IMR-90 (cell line): ENCODE measurements around the gene PPP1CA. TPM values are rescaled to one million over a fixed set of nuclear protein-coding genes. Genes with fewer than 3 reads are reported as not detected.

ENCODE experiments used
- ATAC-seq: fragments of 200-7000 bp; cut with Tn5 transposase; 2 replicates; pipeline ENCODE4 v1.9.1; 2020; ENCODE audit warnings: low read depth, mild to moderate bottlenecking, moderate library complexity
- BruUV-seq: library from RNA; stranded (reverse); fragments of 400-500 nt; replicated peaks from 2 replicates; lab custom pipeline; 2021; lab: Mats Ljungman, UMichigan
- CTCF ChIA-PET: fragments of 300-600 bp; formaldehyde crosslinking; extraction: SDS; loops from one replicate; lab custom pipeline; 2021; ENCODE audit warnings: antibody characterized with exemption; lab: Yijun Ruan, JAX
- POLR2A ChIA-PET: fragments of 300-600 bp; sonication (Branson Sonifier 250); formaldehyde crosslinking; loops from one replicate; lab custom pipeline; 2022; ENCODE audit warnings: antibody characterized with exemption; ENCODE audit not compliant: unreplicated experiment; lab: Charles Lee
- DNase-seq: peaks from one replicate; pipeline ENCODE4 v3.0.0; 2013
- H2AFZ ChIP-seq: replicated peaks from 2 replicates; pipeline ENCODE3; 2013; ENCODE audit warnings: low read length, mild to moderate bottlenecking; ENCODE audit not compliant: poor library complexity
- H2AK5ac ChIP-seq: 2 replicates; pipeline ENCODE4 v1.6.1; 2013; ENCODE audit warnings: low read depth, low read length, inconsistent platforms
- H2AK9ac ChIP-seq: replicated peaks from 2 replicates; pipeline ENCODE3; 2013; ENCODE audit warnings: mild to moderate bottlenecking, low read depth, low read length, moderate library complexity; ENCODE audit not compliant: poor library complexity
- H2BK120ac ChIP-seq: 2 replicates; pipeline ENCODE4 v1.6.1; 2013; ENCODE audit warnings: low read depth, low read length, inconsistent platforms
- H2BK15ac ChIP-seq: 3 replicates; pipeline ENCODE4 v1.6.1; 2013; ENCODE audit warnings: low read depth, low read length, inconsistent platforms
- H2BK20ac ChIP-seq: 2 replicates; pipeline ENCODE4 v1.6.1; 2013; ENCODE audit warnings: low read depth, mild to moderate bottlenecking, inconsistent platforms, low read length, moderate library complexity
- H2BK5ac ChIP-seq: 2 replicates; pipeline ENCODE4 v1.6.1; 2013; ENCODE audit warnings: mild to moderate bottlenecking, low read depth, low read length, inconsistent platforms; ENCODE audit not compliant: poor library complexity, severe bottlenecking
- H3K14ac ChIP-seq: replicated peaks from 2 replicates; pipeline ENCODE4 v1.6.1; 2013; ENCODE audit warnings: low read depth, low read length, inconsistent platforms
- H3K18ac ChIP-seq: 2 replicates; pipeline ENCODE4 v1.6.1; 2013; ENCODE audit warnings: low read depth, low read length, control low read depth
- H3K23ac ChIP-seq: 2 replicates; pipeline ENCODE4 v1.6.1; 2013; ENCODE audit warnings: low read depth, low read length, inconsistent platforms
- H3K27ac ChIP-seq: 2 replicates; pipeline ENCODE4 v1.5.1; 2013; ENCODE audit warnings: mild to moderate bottlenecking, control low read depth, low read length; ENCODE audit not compliant: insufficient read depth
- H3K27me3 ChIP-seq: 2 replicates; pipeline ENCODE4 v1.6.1; 2013; ENCODE audit warnings: low read length; ENCODE audit not compliant: control insufficient read depth, insufficient read depth
- H3K36me3 ChIP-seq: 2 replicates; pipeline ENCODE4 v1.6.1; 2013; ENCODE audit warnings: low read length, mixed read lengths; ENCODE audit not compliant: control insufficient read depth, insufficient read depth
- H3K4ac ChIP-seq: 2 replicates; pipeline ENCODE4 v1.6.1; 2013; ENCODE audit warnings: low read depth, low read length, inconsistent platforms
- H3K4me1 ChIP-seq: 2 replicates; pipeline ENCODE4 v1.6.1; 2013; ENCODE audit warnings: low read length, mixed read lengths; ENCODE audit not compliant: control insufficient read depth, insufficient read depth
- H3K4me2 ChIP-seq: 2 replicates; pipeline ENCODE4 v1.6.1; 2013; ENCODE audit warnings: low read depth, mild to moderate bottlenecking, control low read depth, low read length, moderate library complexity
- H3K4me3 ChIP-seq: 2 replicates; pipeline ENCODE4 v1.5.1; 2013; ENCODE audit warnings: low read depth, mild to moderate bottlenecking, control low read depth, low read length, moderate library complexity; ENCODE audit not compliant: insufficient read depth
- H3K56ac ChIP-seq: 2 replicates; pipeline ENCODE4 v1.6.1; 2013; ENCODE audit warnings: low read length, inconsistent platforms; ENCODE audit not compliant: insufficient read depth; ENCODE audit errors: extremely low read depth
- H3K79me1 ChIP-seq, 2 experiments: 2 replicates each; pipeline ENCODE4 v1.6.1; 2013; ENCODE audit warnings: low read length in 2 of 2, inconsistent platforms in 1 of 2, low read depth in 1 of 2
- H3K9ac ChIP-seq: 2 replicates; pipeline ENCODE4 v1.6.1; 2013; ENCODE audit warnings: low read depth, low read length, control low read depth
- H3K9me1 ChIP-seq: 2 replicates; pipeline ENCODE4 v1.6.1; 2013; ENCODE audit warnings: low read length, inconsistent platforms; ENCODE audit not compliant: insufficient read depth
- H3K9me3 ChIP-seq: 2 replicates; pipeline ENCODE4 v1.6.1; 2013; ENCODE audit warnings: low read length; ENCODE audit not compliant: control insufficient read depth, insufficient read depth
- H4K20me1 ChIP-seq: 2 replicates; pipeline ENCODE4 v1.6.1; 2013; ENCODE audit warnings: low read length, inconsistent platforms; ENCODE audit not compliant: insufficient read depth
- H4K5ac ChIP-seq: 2 replicates; pipeline ENCODE4 v1.6.1; 2013; ENCODE audit warnings: mild to moderate bottlenecking, low read depth, low read length, control low read depth
- H4K8ac ChIP-seq, 2 experiments: 2 replicates each; pipeline ENCODE4 v1.6.1; 2013; ENCODE audit warnings: low read depth in 2 of 2, low read length in 2 of 2, control low read depth in 1 of 2, inconsistent platforms in 1 of 2
- H4K91ac ChIP-seq: 2 replicates; pipeline ENCODE4 v1.6.1; 2013; ENCODE audit warnings: low read depth, low read length, inconsistent platforms; ENCODE audit not compliant: insufficient read depth
- BHLHE40 ChIP-seq: fragments of 150-350 bp; IDR thresholded peaks from 2 replicates; pipeline ENCODE4 v1.6.1; 2016; ENCODE audit warnings: mild to moderate bottlenecking, low read depth, low read length
- CEBPB ChIP-seq: IDR thresholded peaks from 2 replicates; pipeline ENCODE4 v1.6.1; 2012; ENCODE audit warnings: low read depth, low read length, improper control_type of control experiment
- CHD1 ChIP-seq: IDR thresholded peaks from 2 replicates; pipeline ENCODE4 v1.6.1; 2012; ENCODE audit warnings: low read depth, low read length, improper control_type of control experiment
- FOS ChIP-seq: fragments of 150-350 bp; IDR thresholded peaks from 2 replicates; pipeline ENCODE4 v1.6.1; 2016; ENCODE audit warnings: low read depth, low read length
- MAFK ChIP-seq: IDR thresholded peaks from 2 replicates; pipeline ENCODE4 v1.6.1; 2012; ENCODE audit warnings: low read depth, low read length, improper control_type of control experiment
- MAZ ChIP-seq: IDR thresholded peaks from 2 replicates; pipeline ENCODE4 v1.6.1; 2012; ENCODE audit warnings: low read depth, mild to moderate bottlenecking, low read length, improper control_type of control experiment, moderate library complexity, borderline replicate concordance
- MXI1 ChIP-seq: IDR thresholded peaks from 2 replicates; pipeline ENCODE4 v1.6.1; 2012; ENCODE audit warnings: low read depth, mild to moderate bottlenecking, low read length, moderate library complexity, borderline replicate concordance
- RAD21 ChIP-seq: IDR thresholded peaks from 2 replicates; pipeline ENCODE4 v1.6.1; 2012; ENCODE audit warnings: low read length, improper control_type of control experiment
- RFX5 ChIP-seq: IDR thresholded peaks from 2 replicates; pipeline ENCODE4 v1.8.0; 2012; ENCODE audit warnings: low read depth, mild to moderate bottlenecking, low read length, moderate library complexity
- SMC3 ChIP-seq: fragments of 150-350 bp; IDR thresholded peaks from 2 replicates; pipeline ENCODE4 v1.6.1; 2016; ENCODE audit warnings: low read depth, mild to moderate bottlenecking, antibody characterized with exemption, low read length, moderate library complexity
- WGBS, 2 experiments: methylation state at CpG; one replicate each; pipeline versions ENCODE4 v1.1.5 to v1.1.7; 2013; ENCODE audit warnings: missing lambda C conversion rate in 2 of 2; ENCODE audit not compliant: insufficient read length in 1 of 2; ENCODE audit errors: extremely low coverage in 2 of 2; 5-methylcytosine and 5-hydroxymethylcytosine counted together
- dilution Hi-C: fragments of 300-500 bp; cut with HindIII; formaldehyde crosslinking; loops from one replicate; pipeline ENCODE4 v1.14.3; 2018; ENCODE audit warnings: low sequenced_read_pairs; ENCODE audit not compliant: unreplicated experiment
- in situ Hi-C: fragments of 300-500 bp; cut with MboI; formaldehyde crosslinking; loops from 3 replicates; pipeline ENCODE4 v1.14.3; 2019; ENCODE audit warnings: low sequenced_read_pairs, inconsistent platforms, mixed read lengths
- intact Hi-C: fragments of 100-400 bp; cut with micrococcal nuclease; formaldehyde crosslinking; loops from 2 replicates; pipeline ENCODE4 v1.10.0; 2022
- polyA plus RNA-seq, 3 experiments: library from polyadenylated mRNA; depleted of rRNA; stranded (reverse); fragments of >200 nt; gene quantifications; 2 replicates each; pipeline ENCODE4 v1.2.3, GENCODE V29; 2012; ENCODE audit warnings: low replicate concordance in 1 of 3
- total RNA-seq: library from RNA; depleted of rRNA; stranded (reverse); fragments of >200 nt; gene quantifications from 2 replicates; pipeline ENCODE4 v1.2.3, GENCODE V29; 2012
- TF ChIP-seq, protein P1 (sequence below): fragments of 150-350 bp; IDR thresholded peaks from 2 replicates; pipeline ENCODE4 v1.6.1; 2017; ENCODE audit warnings: mild to moderate bottlenecking, antibody characterized with exemption, low read length, low read depth
- TF ChIP-seq, protein P2 (sequence below): fragments of 150-350 bp; IDR thresholded peaks from 2 replicates; pipeline ENCODE4 v1.6.1; 2016; ENCODE audit warnings: low read depth, mild to moderate bottlenecking, low read length, moderate library complexity, borderline replicate concordance

Gene PPP1CA
- total and polyA plus RNA-seq, 2 of the 4 experiments (the other 2 are of a cell fraction) = 228 to 313 TPM

DNA sequence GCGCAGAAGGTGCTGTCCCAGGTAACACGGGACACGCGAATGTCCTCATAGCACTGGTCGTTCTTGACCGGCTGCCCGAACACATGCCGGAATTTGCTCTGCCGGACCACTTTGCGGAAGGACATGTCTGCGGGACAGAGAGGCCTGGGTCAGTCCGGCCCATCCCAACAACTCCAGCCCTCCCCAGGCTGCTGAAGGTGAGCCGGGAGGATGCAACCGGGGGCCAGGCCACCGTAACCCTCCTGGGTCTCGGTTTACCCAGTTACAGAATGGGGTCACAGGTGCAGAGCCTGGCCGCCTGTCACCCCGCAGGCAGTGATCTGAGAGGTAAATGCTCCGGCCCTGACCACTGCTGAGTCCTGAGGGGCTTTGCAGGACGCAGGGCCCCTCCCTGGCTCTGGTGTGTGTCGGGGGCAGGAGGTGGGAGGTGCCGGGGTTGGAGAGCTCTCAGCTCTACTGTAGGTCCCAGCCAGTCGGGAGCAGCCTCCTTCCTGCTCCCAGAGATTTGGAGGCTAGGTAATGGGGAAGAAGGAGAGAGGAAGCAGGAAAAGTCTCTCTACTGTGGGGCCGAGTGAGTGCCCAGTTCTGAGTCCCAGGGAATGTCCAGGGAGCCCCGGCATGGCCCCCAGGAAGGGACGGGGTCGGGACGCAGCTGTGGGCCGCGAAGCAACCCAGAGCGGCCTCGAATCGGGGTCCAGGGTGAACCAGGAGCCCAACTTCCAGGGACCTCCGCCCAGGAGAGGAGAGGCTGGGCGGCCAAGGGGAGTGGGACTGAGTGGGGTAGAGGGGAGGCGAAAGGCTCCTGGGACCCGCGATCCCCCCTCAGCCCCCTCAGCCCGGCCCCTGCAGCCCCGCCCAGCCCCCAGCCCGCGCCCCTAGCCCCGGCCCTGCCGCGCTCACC, 41.1 kb upstream of the PPP1CA start:
- Histone ChIP-seq H3K27ac (peak overlapping the region; percentile 89), H3K9me1 (peaks cover 8% of the 10 kb centered on the region; the same call in 1 of the 2 replicates), H4K91ac (peak overlapping the region; percentile 89), H3K4ac (peak overlapping the region; percentile 83), H2AFZ (peak overlapping the region; percentile 89), H3K4me1 (peaks cover 3% of the 10 kb centered on the region; the same call in 1 of the 2 replicates), H3K23ac (peak overlapping the region; percentile 91), H2AK9ac (peak overlapping the region; percentile 100), H3K9ac (peak overlapping the region; percentile 97), H4K8ac (peak overlapping the region; percentile 55 to 93; a peak in 2 of 4 replicates), H2BK20ac (no peak overlapping the region), H3K9me3 (no peaks in the 10 kb centered on the region), H3K18ac (no peak overlapping the region; the same call in 1 of the 2 replicates), H3K27me3 (no peaks in the 10 kb centered on the region), H4K5ac (peak overlapping the region; percentile 69), H2BK120ac (0 out of 2 replicates have a peak overlapping the region, but pooled peaks have one; percentile 19), H2AK5ac (peak overlapping the region; percentile 86), H2BK5ac (peak overlapping the region; percentile 65), H4K20me1 (peaks cover 8% of the 10 kb centered on the region), H3K36me3 (peaks cover 35% of the 10 kb centered on the region; the same call in 1 of the 2 replicates), H3K4me3 (peak overlapping the region; percentile 97), H3K56ac (peak overlapping the region; percentile 59), H3K79me1 (peaks cover 8 to 26% of the 10 kb centered on the region in 2 experiments), H2BK15ac (no peak overlapping the region; the same call in 2 of the 3 replicates), H3K4me2 (peak overlapping the region; percentile 90), H3K14ac (peak overlapping the region; percentile 97)
- 50% methylated on average over 8 of the region's 45 CpGs; no CpG with 5 or more reads in 1 of the 2 experiments for WGBS, 2 experiments
- POLR2A ChIA-PET = interaction anchor here (0.6 kb wide), 1 partner anchor 26 kb away, joined by 6 read pairs; no protein-coding TSS in a partner anchor
- CTCF ChIA-PET = no interaction called here
- BruUV-seq = no TSS peak
- in situ Hi-C loops (no loop called here), intact Hi-C loops (loop anchor here (1.0 kb wide), 2 partner anchors 26 to 64 kb away; no protein-coding TSS in a partner anchor), dilution Hi-C loops (no loop called here)
- ATAC-seq = peak; percentile 27
- DNase-seq = no peak
- TF ChIP-seq, protein P1, sequence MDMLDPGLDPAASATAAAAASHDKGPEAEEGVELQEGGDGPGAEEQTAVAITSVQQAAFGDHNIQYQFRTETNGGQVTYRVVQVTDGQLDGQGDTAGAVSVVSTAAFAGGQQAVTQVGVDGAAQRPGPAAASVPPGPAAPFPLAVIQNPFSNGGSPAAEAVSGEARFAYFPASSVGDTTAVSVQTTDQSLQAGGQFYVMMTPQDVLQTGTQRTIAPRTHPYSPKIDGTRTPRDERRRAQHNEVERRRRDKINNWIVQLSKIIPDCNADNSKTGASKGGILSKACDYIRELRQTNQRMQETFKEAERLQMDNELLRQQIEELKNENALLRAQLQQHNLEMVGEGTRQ = no peak
- TF ChIP-seq CHD1 (no peak), RAD21 (no peak), MXI1 (no peak), BHLHE40 (no peak), MAFK (no peak), RFX5 (no peak), MAZ (no peak), CEBPB (no peak), SMC3 (no peak), FOS (no peak)
- TF ChIP-seq, protein P2, sequence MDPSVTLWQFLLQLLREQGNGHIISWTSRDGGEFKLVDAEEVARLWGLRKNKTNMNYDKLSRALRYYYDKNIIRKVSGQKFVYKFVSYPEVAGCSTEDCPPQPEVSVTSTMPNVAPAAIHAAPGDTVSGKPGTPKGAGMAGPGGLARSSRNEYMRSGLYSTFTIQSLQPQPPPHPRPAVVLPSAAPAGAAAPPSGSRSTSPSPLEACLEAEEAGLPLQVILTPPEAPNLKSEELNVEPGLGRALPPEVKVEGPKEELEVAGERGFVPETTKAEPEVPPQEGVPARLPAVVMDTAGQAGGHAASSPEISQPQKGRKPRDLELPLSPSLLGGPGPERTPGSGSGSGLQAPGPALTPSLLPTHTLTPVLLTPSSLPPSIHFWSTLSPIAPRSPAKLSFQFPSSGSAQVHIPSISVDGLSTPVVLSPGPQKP = no peak
